ENCODE measurements around the gene GSDMA. TPM values are rescaled to one million over a fixed set of nuclear protein-coding genes. Genes with fewer than 3 reads are reported as not detected.

GSDMA gene
- total RNA-seq, 4 donors from 2014 or later, result 0.16 to 0.26 TPM; not detected in 2

DNA sequence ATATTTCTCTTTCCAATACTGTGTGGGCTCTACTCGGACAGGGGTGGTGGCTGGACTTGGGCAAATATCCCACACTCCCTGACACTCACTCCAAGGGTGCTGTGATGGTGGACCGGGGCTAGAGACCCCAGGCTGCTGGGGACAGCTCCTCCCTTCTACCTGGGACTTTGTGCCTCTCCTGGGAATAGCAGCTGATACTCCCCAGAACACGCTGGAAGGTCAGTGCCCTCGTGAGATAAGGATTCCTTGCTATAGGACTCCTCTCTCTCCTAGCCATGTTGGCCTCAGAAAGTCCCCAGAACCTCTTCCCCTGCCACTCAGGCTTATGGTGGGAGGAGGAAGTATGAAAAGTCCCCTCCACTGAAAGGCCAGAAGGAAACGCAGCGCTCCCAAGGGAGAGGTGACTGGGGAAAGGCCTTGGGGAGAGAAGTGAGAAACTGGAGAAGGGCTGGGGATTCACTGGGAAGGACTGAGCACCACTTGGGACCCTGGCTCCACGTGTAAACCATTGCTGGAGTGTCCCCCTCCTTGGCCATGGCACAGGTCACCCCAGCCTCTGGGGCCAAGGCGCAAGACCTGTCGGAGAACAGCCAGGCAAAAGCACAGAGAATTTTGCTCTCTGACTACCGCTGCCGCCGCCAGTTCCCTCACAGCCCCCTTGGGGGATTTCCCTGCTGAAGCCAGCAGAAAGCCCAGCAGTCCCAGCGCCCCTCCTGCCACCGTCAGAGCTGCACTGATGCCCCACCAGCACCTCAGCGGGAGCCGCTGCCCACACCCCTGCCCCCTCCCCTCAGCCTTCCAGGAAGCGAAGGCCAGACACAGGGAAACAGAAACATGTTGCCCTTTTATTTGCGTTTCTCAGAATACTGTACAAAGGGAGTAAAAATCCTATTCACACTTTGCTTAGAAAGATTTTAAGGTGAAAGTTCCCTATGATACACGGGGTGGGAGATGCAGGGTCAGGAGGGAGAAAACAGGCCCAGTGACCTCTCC is 42.3 kb upstream of the GSDMA start:
- Histone ChIP-seq H3K36me3 (peaks cover 0 to 30% of the 10 kb centered on the region in 2 donors), H3K4me3 (no peak overlapping the region), H3K27ac (no peak overlapping the region), H3K27me3 (no peaks in the 10 kb centered on the region), H3K4me1 (peaks cover 1 to 10% of the 10 kb centered on the region in 2 donors), H3K9me3 (no peaks in the 10 kb centered on the region)
- in situ Hi-C loops (cut with MboI; ENCODE audit: low sequenced_read_pairs in 4 of 4), result no loop called here
- TF ChIP-seq, protein P1, sequence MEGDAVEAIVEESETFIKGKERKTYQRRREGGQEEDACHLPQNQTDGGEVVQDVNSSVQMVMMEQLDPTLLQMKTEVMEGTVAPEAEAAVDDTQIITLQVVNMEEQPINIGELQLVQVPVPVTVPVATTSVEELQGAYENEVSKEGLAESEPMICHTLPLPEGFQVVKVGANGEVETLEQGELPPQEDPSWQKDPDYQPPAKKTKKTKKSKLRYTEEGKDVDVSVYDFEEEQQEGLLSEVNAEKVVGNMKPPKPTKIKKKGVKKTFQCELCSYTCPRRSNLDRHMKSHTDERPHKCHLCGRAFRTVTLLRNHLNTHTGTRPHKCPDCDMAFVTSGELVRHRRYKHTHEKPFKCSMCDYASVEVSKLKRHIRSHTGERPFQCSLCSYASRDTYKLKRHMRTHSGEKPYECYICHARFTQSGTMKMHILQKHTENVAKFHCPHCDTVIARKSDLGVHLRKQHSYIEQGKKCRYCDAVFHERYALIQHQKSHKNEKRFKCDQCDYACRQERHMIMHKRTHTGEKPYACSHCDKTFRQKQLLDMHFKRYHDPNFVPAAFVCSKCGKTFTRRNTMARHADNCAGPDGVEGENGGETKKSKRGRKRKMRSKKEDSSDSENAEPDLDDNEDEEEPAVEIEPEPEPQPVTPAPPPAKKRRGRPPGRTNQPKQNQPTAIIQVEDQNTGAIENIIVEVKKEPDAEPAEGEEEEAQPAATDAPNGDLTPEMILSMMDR (IDR thresholded peaks at IDR 0.05 in 4 of 5, conservative IDR thresholded peaks at IDR 0.05 in 1 of 5), result no peak
- TF ChIP-seq POLR2A (IDR thresholded peaks at IDR 0.05), result no peak
- no peak for ATAC-seq
- DNase-seq, result no peak
- intact Hi-C loops (cut with DNase I; ENCODE audit: low total_unique reads), result no loop called here

DNA sequence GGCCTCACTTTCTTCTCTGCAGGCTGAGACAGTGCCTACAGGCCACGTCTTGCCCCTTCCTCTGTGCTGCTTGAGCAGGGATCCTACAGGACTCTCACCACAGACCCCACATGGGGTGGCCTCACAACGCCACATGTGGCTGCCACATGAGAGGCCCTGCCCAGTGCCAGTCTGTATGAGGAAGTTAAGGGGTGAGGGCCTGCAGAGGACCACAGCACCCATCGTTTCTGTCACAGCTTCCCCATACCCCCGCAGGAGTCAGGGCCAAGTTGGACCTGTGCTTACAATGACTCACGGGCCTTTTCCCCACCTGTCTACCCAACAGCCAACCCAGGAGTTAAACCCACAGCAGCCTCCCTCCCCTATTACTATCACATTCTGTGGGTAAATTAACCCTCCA is 41.5 kb upstream of the GSDMA start:
- H3K9me3 ChIP-seq, result no peaks in the 10 kb centered on the region
- ATAC-seq, result no peak
- H3K27me3 ChIP-seq, result no peaks in the 10 kb centered on the region
- H3K4me1 ChIP-seq, result peaks cover 9 to 14% of the 10 kb centered on the region in 2 donors
- no peak overlapping the region for H3K4me3 ChIP-seq
- peaks cover 0 to 30% of the 10 kb centered on the region in 2 donors for H3K36me3 ChIP-seq
- in situ Hi-C loops (cut with MboI; ENCODE audit: low sequenced_read_pairs in 4 of 4) (no loop called here), intact Hi-C loops (cut with DNase I; ENCODE audit: low total_unique reads) (no loop called here)
- H3K27ac ChIP-seq, result no peak overlapping the region
- DNase-seq, result no peak
- TF ChIP-seq, protein P1 (IDR thresholded peaks at IDR 0.05 in 4 of 5, conservative IDR thresholded peaks at IDR 0.05 in 1 of 5), result no peak
- TF ChIP-seq POLR2A (IDR thresholded peaks at IDR 0.05), result no peak

- peaks cover 15 to 21% of the 10 kb centered on the region in 2 donors for H3K4me1 ChIP-seq
- H3K36me3 ChIP-seq, result peaks cover 0 to 30% of the 10 kb centered on the region in 2 donors
- in situ Hi-C loops (cut with MboI; ENCODE audit: low sequenced_read_pairs in 4 of 4) (no loop called here), intact Hi-C loops (cut with DNase I; ENCODE audit: low total_unique reads) (no loop called here)
- H3K27me3 ChIP-seq, result no peaks in the 10 kb centered on the region
- no peak overlapping the region for H3K27ac ChIP-seq
- H3K9me3 ChIP-seq, result no peaks in the 10 kb centered on the region
- no peak for ATAC-seq
- H3K4me3 ChIP-seq, result no peak overlapping the region
- no peak for DNase-seq
- no peak for TF ChIP-seq POLR2A (IDR thresholded peaks at IDR 0.05)
- TF ChIP-seq, protein P1 (IDR thresholded peaks at IDR 0.05 in 4 of 5, conservative IDR thresholded peaks at IDR 0.05 in 1 of 5), result no peak
Observed at GRCh38 chr17:39922006-39922405, 40.8 kb upstream of the GSDMA start.

- no peaks in the 10 kb centered on the region for H3K9me3 ChIP-seq
- peaks cover 20 to 29% of the 10 kb centered on the region in 2 donors for H3K4me1 ChIP-seq
- intact Hi-C loops (cut with DNase I; ENCODE audit: low total_unique reads) (no loop called here), in situ Hi-C loops (cut with MboI; ENCODE audit: low sequenced_read_pairs in 4 of 4) (no loop called here)
- no peaks in the 10 kb centered on the region for H3K27me3 ChIP-seq
- no peak overlapping the region for H3K4me3 ChIP-seq
- TF ChIP-seq POLR2A (IDR thresholded peaks at IDR 0.05), result no peak
- TF ChIP-seq, protein P1 (IDR thresholded peaks at IDR 0.05 in 4 of 5, conservative IDR thresholded peaks at IDR 0.05 in 1 of 5), result no peak
- H3K36me3 ChIP-seq, result peaks cover 0 to 30% of the 10 kb centered on the region in 2 donors
- ATAC-seq (no peak), DNase-seq (no peak)
- H3K27ac ChIP-seq, result no peak overlapping the region
Observed at GRCh38 chr17:39923230-39923629, 39.6 kb upstream of the GSDMA start.
